CD14-positive monocyte (primary cell): ENCODE results near the gene RTL1. TPM values are rescaled to one million over a fixed set of nuclear protein-coding genes. Genes with fewer than 3 reads are reported as not detected.

ENCODE experiments used
- DNase-seq, 3 donors: peaks; one replicate each; pipeline ENCODE4 v3.0.0-alpha.2; 2011 to 2022
- H2AFZ ChIP-seq: 2 replicates; pipeline ENCODE4 v1.6.0; 2012; ENCODE audit warnings: mild to moderate bottlenecking, low read depth, low read length, inconsistent platforms; ENCODE audit not compliant: insufficient read depth, poor library complexity, severe bottlenecking
- H3K27ac ChIP-seq, 2 donors: 1 replicate in 1 of 2; 2 replicates in 1 of 2; pipeline ENCODE4 v1.5.1; 2012 to 2013; ENCODE audit warnings: low read length in 2 of 2, control low read depth in 1 of 2, inconsistent platforms in 1 of 2, low read depth in 1 of 2, mild to moderate bottlenecking in 1 of 2
- H3K27me3 ChIP-seq, 2 donors: one replicate each; pipeline versions ENCODE4 v1.6.0 to v1.6.1; 2011 to 2013; ENCODE audit warnings: low read length in 2 of 2; ENCODE audit not compliant: control insufficient read depth in 2 of 2, insufficient read depth in 2 of 2
- H3K36me3 ChIP-seq, 2 donors: replicated peaks in 1 of 2; 1 replicate in 1 of 2; 2 replicates in 1 of 2; pipeline versions ENCODE4 v1.5.1 to v1.6.1; 2012 to 2013; ENCODE audit warnings: low read length in 2 of 2, control low read depth in 1 of 2, inconsistent platforms in 1 of 2, mild to moderate bottlenecking in 1 of 2; ENCODE audit not compliant: insufficient read depth in 2 of 2, control insufficient read depth in 1 of 2
- H3K4me1 ChIP-seq, 2 donors: 1 replicate in 1 of 2; 2 replicates in 1 of 2; pipeline versions ENCODE4 v1.5.1 to v1.6.1; 2012 to 2013; ENCODE audit warnings: low read length in 2 of 2, control low read depth in 1 of 2, inconsistent platforms in 1 of 2, mild to moderate bottlenecking in 1 of 2, moderate library complexity in 1 of 2; ENCODE audit not compliant: insufficient read depth in 2 of 2, control insufficient read depth in 1 of 2
- H3K4me2 ChIP-seq: replicated peaks from 2 replicates; pipeline ENCODE3; 2012; ENCODE audit warnings: low read length, moderate library complexity, mild to moderate bottlenecking; ENCODE audit not compliant: poor library complexity, severe bottlenecking; ENCODE audit errors: extremely low read depth
- H3K4me3 ChIP-seq, 3 experiments: fragments of 200-600 bp in 1 of 3; sonication (generic) in 1 of 3; replicated peaks in 1 of 3; 1 replicate in 2 of 3; 2 replicates in 1 of 3; pipeline ENCODE4 v1.5.1; 2011 to 2013; ENCODE audit warnings: low read length in 3 of 3, mild to moderate bottlenecking in 3 of 3, control low read depth in 2 of 3, low read depth in 2 of 3, inconsistent platforms in 1 of 3, moderate library complexity in 1 of 3
- H3K79me2 ChIP-seq: 2 replicates; pipeline ENCODE4 v1.6.0; 2012; ENCODE audit warnings: mild to moderate bottlenecking, control low read depth, inconsistent platforms, low read length, moderate library complexity; ENCODE audit not compliant: insufficient read depth
- H3K9ac ChIP-seq: 2 replicates; pipeline ENCODE4 v1.6.0; 2017; ENCODE audit warnings: low read length, mild to moderate bottlenecking; ENCODE audit not compliant: insufficient read depth, poor library complexity, severe bottlenecking
- H3K9me3 ChIP-seq, 2 donors: replicated peaks in 1 of 2; 1 replicate in 1 of 2; 2 replicates in 1 of 2; pipeline versions ENCODE4 v1.5.1 to v1.6.1; 2012 to 2013; ENCODE audit warnings: low read length in 2 of 2, control low read depth in 1 of 2; ENCODE audit not compliant: control insufficient read depth in 1 of 2, insufficient read depth in 1 of 2
- H4K20me1 ChIP-seq: 2 replicates; pipeline ENCODE4 v1.6.0; 2012; ENCODE audit warnings: mild to moderate bottlenecking, low read length, control low read depth, moderate library complexity; ENCODE audit not compliant: insufficient read depth
- H3K27ac Mint-ChIP-seq, 7 donors: one replicate each; pipeline ENCODE4 v1.8.0; 2020; ENCODE audit warnings: mild to moderate bottlenecking in 7 of 7, mixed read lengths in 7 of 7, moderate library complexity in 6 of 7, inconsistent platforms in 2 of 7
- H3K27me3 Mint-ChIP-seq, 3 donors: one replicate each; pipeline ENCODE4 v1.8.0; 2021 to 2022; ENCODE audit warnings: low read depth in 3 of 3, mild to moderate bottlenecking in 3 of 3, mixed read lengths in 3 of 3, moderate library complexity in 3 of 3, inconsistent platforms in 1 of 3
- H3K36me3 Mint-ChIP-seq, 2 donors: one replicate each; pipeline ENCODE4 v1.8.0; 2020; ENCODE audit warnings: mixed read lengths in 2 of 2, inconsistent platforms in 1 of 2, mild to moderate bottlenecking in 1 of 2
- H3K4me1 Mint-ChIP-seq: one replicate; pipeline ENCODE4 v1.8.0; 2020; ENCODE audit warnings: mild to moderate bottlenecking, mixed read lengths
- H3K4me3 Mint-ChIP-seq, 2 donors: one replicate each; pipeline ENCODE4 v1.8.0; 2020; ENCODE audit warnings: mild to moderate bottlenecking in 2 of 2, mixed read lengths in 2 of 2, moderate library complexity in 1 of 2
- H3K9me3 Mint-ChIP-seq, 7 donors: one replicate each; pipeline ENCODE4 v1.8.0; 2020 to 2022; ENCODE audit warnings: mixed read lengths in 7 of 7, mild to moderate bottlenecking in 6 of 7, moderate library complexity in 6 of 7, inconsistent platforms in 2 of 7
- CTCF ChIP-seq: fragments of 200-600 bp; IDR thresholded peaks from one replicate; pipeline ENCODE4 v1.8.0; 2022; ENCODE audit warnings: antibody characterized with exemption, mild to moderate bottlenecking
- WGBS: methylation state at CpG from one replicate; pipeline ENCODE4 v1.1.5; 2013; ENCODE audit warnings: missing lambda C conversion rate; ENCODE audit not compliant: insufficient coverage; 5-methylcytosine and 5-hydroxymethylcytosine counted together
- intact Hi-C, 2 donors: fragments of 100-400 bp; cut with micrococcal nuclease; formaldehyde crosslinking; loops; one replicate each; pipeline versions ENCODE4 v1.15.0 to v1.15.1; 2023
- polyA plus RNA-seq, 3 donors: library from polyadenylated mRNA; depleted of rRNA in 1 of 3; unstranded in 2 of 3; stranded (reverse) in 1 of 3; fragments of 300-500 nt in 2 of 3; fragments of >200 nt in 1 of 3; fragmentation: Illumina TruSeq in 2 of 3; gene quantifications; 1 replicate in 2 of 3; 2 replicates in 1 of 3; pipeline ENCODE4 v1.2.3, GENCODE V29; 2012 to 2021

Gene RTL1
- polyA plus RNA-seq, 3 donors = not detected

DNA sequence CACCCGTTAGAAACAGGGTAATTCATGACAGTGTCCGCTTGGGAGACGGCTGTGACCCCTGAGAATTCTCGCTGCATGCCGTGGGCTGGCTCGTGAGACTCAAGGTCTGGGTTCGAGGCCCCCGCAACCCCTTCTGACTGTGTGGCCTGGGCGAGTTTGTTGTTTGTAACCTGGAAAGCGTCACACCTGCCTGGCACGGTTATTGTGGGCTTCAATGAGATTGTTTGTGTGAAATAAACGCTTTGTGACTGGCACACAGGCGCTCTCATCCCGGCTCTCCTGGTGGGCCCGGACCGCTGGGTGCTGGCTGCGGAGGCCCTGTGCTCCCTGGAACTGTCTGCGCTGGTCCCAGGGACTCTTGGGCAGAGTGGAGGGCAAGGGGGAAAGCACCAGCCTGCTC, 43.7 kb downstream of the RTL1 start:
- no peak for DNase-seq
- H3K9ac ChIP-seq = no peak overlapping the region

DNA sequence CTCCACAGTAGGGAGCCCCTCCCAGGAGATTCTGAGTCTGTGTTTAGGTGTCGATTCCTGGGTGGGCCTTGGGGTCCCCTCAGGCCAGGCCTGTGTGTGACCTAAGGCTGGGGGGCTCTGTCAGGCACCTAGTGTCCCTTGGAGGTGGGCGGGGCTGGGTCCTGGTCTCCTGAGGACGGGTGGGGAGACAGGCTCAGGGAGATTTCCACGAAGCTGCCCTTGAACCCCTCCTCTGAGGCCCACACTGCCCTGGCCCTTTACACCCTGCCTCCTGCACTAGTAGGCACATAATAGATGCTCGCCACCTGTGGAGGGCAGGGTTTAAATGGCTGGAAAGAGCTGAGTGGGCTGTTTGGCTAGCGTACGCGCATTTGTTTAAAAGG, 44.7 kb downstream of the RTL1 start:
- DNase-seq = no peak
- intact Hi-C loops = no loop called here
- H4K20me1 ChIP-seq = no peaks in the 10 kb centered on the region

More for the DNA sequence above, 43.7 kb downstream of the RTL1 start:
- Histone ChIP-seq H3K27me3 (no peaks in the 10 kb centered on the region), H3K4me3 (no peak overlapping the region), H3K9me3 (no peaks in the 10 kb centered on the region), H3K4me2 (no peak overlapping the region), H3K4me1 (no peaks in the 10 kb centered on the region), H2AFZ (no peak overlapping the region), H4K20me1 (no peaks in the 10 kb centered on the region), H3K79me2 (no peaks in the 10 kb centered on the region), H3K36me3 (no peaks in the 10 kb centered on the region), H3K27ac (no peak overlapping the region)
- intact Hi-C loops = no loop called here
- Mint-ChIP-seq H3K27ac (no peak overlapping the region), H3K4me3 (no peak overlapping the region), H3K36me3 (no peaks in the 10 kb centered on the region), H3K4me1 (no peaks in the 10 kb centered on the region), H3K9me3 (peaks cover 0 to 8% (median 0%) of the 10 kb centered on the region in 7 donors), H3K27me3 (peaks cover 2 to 9% (median 3%) of the 10 kb centered on the region in 3 donors)
- 95% methylated on average over 17 of the region's 18 CpGs for WGBS
- TF ChIP-seq CTCF = no peak

More for the DNA sequence above, 44.7 kb downstream of the RTL1 start:
- 94% methylated on average over 2 of the region's 8 CpGs for WGBS
- no peaks in the 10 kb centered on the region for H3K27me3 ChIP-seq
- H3K9me3 ChIP-seq = no peaks in the 10 kb centered on the region
- no peaks in the 10 kb centered on the region for H3K4me1 ChIP-seq
- no peaks in the 10 kb centered on the region for H3K36me3 ChIP-seq
- H3K27ac Mint-ChIP-seq = no peak overlapping the region
- H3K27me3 Mint-ChIP-seq = peaks cover 2 to 8% (median 3%) of the 10 kb centered on the region in 3 donors
- H3K4me3 ChIP-seq = no peak overlapping the region
- no peaks in the 10 kb centered on the region for H3K79me2 ChIP-seq
- H3K27ac ChIP-seq = no peak overlapping the region
- H3K9ac ChIP-seq = no peak overlapping the region
- H3K4me3 Mint-ChIP-seq = no peak overlapping the region
- TF ChIP-seq CTCF = no peak
- H2AFZ ChIP-seq = no peak overlapping the region
- H3K4me1 Mint-ChIP-seq = no peaks in the 10 kb centered on the region
- H3K9me3 Mint-ChIP-seq = peaks cover 0 to 8% (median 0%) of the 10 kb centered on the region in 7 donors
- no peak overlapping the region for H3K4me2 ChIP-seq
- no peaks in the 10 kb centered on the region for H3K36me3 Mint-ChIP-seq
